Loucy (cell line): Measurements from ENCODE around the gene CACNA1C.

Source experiments
- H2AFZ ChIP-seq: fragments of 200-600 bp; sonication (generic); 2 replicates; pipeline ENCODE4 v1.6.0; 2016; ENCODE audit warnings: antibody characterized with exemption, mild to moderate bottlenecking, low read length, moderate library complexity
- H3F3A ChIP-seq: fragments of 200-600 bp; 2 replicates; pipeline ENCODE4 v1.6.0; 2016; ENCODE audit warnings: antibody characterized with exemption, low read depth, mild to moderate bottlenecking
- H3K27me3 ChIP-seq: fragments of 200-600 bp; sonication (generic); 2 replicates; pipeline ENCODE4 v1.6.1; 2014; ENCODE audit warnings: low read length, mild to moderate bottlenecking; ENCODE audit not compliant: insufficient read depth, poor library complexity, severe bottlenecking
- H3K36me3 ChIP-seq: fragments of 200-600 bp; sonication (generic); 2 replicates; pipeline ENCODE4 v1.6.1; 2016; ENCODE audit warnings: low read length; ENCODE audit not compliant: insufficient read depth
- H3K4me1 ChIP-seq: fragments of 200-600 bp; sonication (generic); 2 replicates; pipeline ENCODE4 v1.5.1; 2014; ENCODE audit warnings: low read length, mild to moderate bottlenecking; ENCODE audit not compliant: insufficient read depth, poor library complexity, severe bottlenecking
- H3K4me2 ChIP-seq: fragments of 200-600 bp; sonication (generic); 2 replicates; pipeline ENCODE4 v1.6.0; 2014; ENCODE audit warnings: antibody characterized with exemption, low read length, low read depth, mild to moderate bottlenecking; ENCODE audit not compliant: poor library complexity, severe bottlenecking
- H3K4me3 ChIP-seq: fragments of 200-600 bp; sonication (generic); 2 replicates; pipeline ENCODE4 v1.5.1; 2014; ENCODE audit warnings: low read length, mild to moderate bottlenecking, mixed read lengths; ENCODE audit not compliant: poor library complexity, severe bottlenecking
- H3K79me2 ChIP-seq: fragments of 200-600 bp; sonication (generic); 2 replicates; pipeline ENCODE4 v1.6.1; 2014; ENCODE audit warnings: low read length; ENCODE audit not compliant: insufficient read depth
- H3K9ac ChIP-seq: fragments of 200-600 bp; sonication (generic); 2 replicates; pipeline ENCODE4 v1.6.0; 2014; ENCODE audit warnings: mild to moderate bottlenecking, low read depth, low read length, moderate library complexity; ENCODE audit not compliant: poor library complexity, severe bottlenecking
- H3K9me2 ChIP-seq: fragments of 200-600 bp; sonication (generic); replicated peaks from 2 replicates; pipeline ENCODE4 v1.6.1; 2016; ENCODE audit warnings: low read depth, low read length, mixed read lengths
- H3K9me3 ChIP-seq: fragments of 200-600 bp; sonication (generic); 2 replicates; pipeline ENCODE4 v1.6.1; 2014; ENCODE audit warnings: mild to moderate bottlenecking, antibody characterized with exemption, low read length, low read depth; ENCODE audit not compliant: insufficient read depth
- H4K20me1 ChIP-seq: fragments of 200-600 bp; sonication (generic); 2 replicates; pipeline ENCODE4 v1.6.0; 2014; ENCODE audit warnings: antibody characterized with exemption, low read length, mild to moderate bottlenecking; ENCODE audit not compliant: insufficient read depth, poor library complexity, severe bottlenecking
- EZH2phosphoT487 ChIP-seq: fragments of 200-600 bp; IDR thresholded peaks from 2 replicates; pipeline ENCODE4 v1.6.1; 2018; ENCODE audit warnings: antibody characterized with exemption, mild to moderate bottlenecking, moderate library complexity, borderline replicate concordance
- TF ChIP-seq, protein P1 (sequence below): fragments of 200-600 bp; sonication (generic); conservative IDR thresholded peaks from 2 replicates; pipeline ENCODE4 v1.5.1; 2014; ENCODE audit warnings: mild to moderate bottlenecking, antibody characterized with exemption, low read length

Gene CACNA1C

GRCh38 chr12:2722806-2723205 lies 670.0 kb downstream of the CACNA1C start:
- Histone ChIP-seq H3K4me3 (no peak overlapping the region), H3K9me2 (no peaks in the 10 kb centered on the region)

GRCh38 chr12:2732290-2732689 lies 679.5 kb downstream of the CACNA1C start:
- no peaks in the 10 kb centered on the region for H3F3A ChIP-seq
- H3K4me3 ChIP-seq: no peak overlapping the region
- no peaks in the 10 kb centered on the region for H3K9me3 ChIP-seq
- H3K9ac ChIP-seq: no peak overlapping the region
- H4K20me1 ChIP-seq: no peaks in the 10 kb centered on the region
- no peak for TF ChIP-seq EZH2phosphoT487
- TF ChIP-seq, protein P1, sequence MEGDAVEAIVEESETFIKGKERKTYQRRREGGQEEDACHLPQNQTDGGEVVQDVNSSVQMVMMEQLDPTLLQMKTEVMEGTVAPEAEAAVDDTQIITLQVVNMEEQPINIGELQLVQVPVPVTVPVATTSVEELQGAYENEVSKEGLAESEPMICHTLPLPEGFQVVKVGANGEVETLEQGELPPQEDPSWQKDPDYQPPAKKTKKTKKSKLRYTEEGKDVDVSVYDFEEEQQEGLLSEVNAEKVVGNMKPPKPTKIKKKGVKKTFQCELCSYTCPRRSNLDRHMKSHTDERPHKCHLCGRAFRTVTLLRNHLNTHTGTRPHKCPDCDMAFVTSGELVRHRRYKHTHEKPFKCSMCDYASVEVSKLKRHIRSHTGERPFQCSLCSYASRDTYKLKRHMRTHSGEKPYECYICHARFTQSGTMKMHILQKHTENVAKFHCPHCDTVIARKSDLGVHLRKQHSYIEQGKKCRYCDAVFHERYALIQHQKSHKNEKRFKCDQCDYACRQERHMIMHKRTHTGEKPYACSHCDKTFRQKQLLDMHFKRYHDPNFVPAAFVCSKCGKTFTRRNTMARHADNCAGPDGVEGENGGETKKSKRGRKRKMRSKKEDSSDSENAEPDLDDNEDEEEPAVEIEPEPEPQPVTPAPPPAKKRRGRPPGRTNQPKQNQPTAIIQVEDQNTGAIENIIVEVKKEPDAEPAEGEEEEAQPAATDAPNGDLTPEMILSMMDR: no peak
- no peak overlapping the region for H3K4me2 ChIP-seq
- no peaks in the 10 kb centered on the region for H3K79me2 ChIP-seq
- no peaks in the 10 kb centered on the region for H3K27me3 ChIP-seq
- no peak overlapping the region for H2AFZ ChIP-seq
- H3K4me1 ChIP-seq: no peaks in the 10 kb centered on the region
- H3K9me2 ChIP-seq: no peaks in the 10 kb centered on the region
- no peaks in the 10 kb centered on the region for H3K36me3 ChIP-seq

More at GRCh38 chr12:2722806-2723205, 670.0 kb downstream of the CACNA1C start:
- Histone ChIP-seq H3K4me2 (no peak overlapping the region), H3K9me3 (no peaks in the 10 kb centered on the region), H4K20me1 (no peaks in the 10 kb centered on the region), H3K4me1 (no peaks in the 10 kb centered on the region), H3K9ac (no peak overlapping the region), H2AFZ (no peak overlapping the region), H3F3A (no peaks in the 10 kb centered on the region), H3K36me3 (no peaks in the 10 kb centered on the region), H3K27me3 (no peaks in the 10 kb centered on the region), H3K79me2 (no peaks in the 10 kb centered on the region)
- TF ChIP-seq, protein P1: no peak

GRCh38 chr12:2733493-2734355 lies 680.9 kb downstream of the CACNA1C start:
- Histone ChIP-seq H3K36me3 (no peaks in the 10 kb centered on the region), H3F3A (no peaks in the 10 kb centered on the region), H3K4me1 (no peaks in the 10 kb centered on the region), H3K9ac (no peak overlapping the region), H3K9me2 (no peaks in the 10 kb centered on the region), H3K79me2 (no peaks in the 10 kb centered on the region), H3K9me3 (no peaks in the 10 kb centered on the region), H3K4me3 (no peak overlapping the region), H4K20me1 (no peaks in the 10 kb centered on the region), H3K4me2 (no peak overlapping the region), H3K27me3 (no peaks in the 10 kb centered on the region), H2AFZ (no peak overlapping the region)
- no peak for TF ChIP-seq EZH2phosphoT487
- TF ChIP-seq, protein P1: no peak
